ENCODE data around the gene CTDSP2.

Gene CTDSP2

GRCh38 chr12:57846577-57847319 is at the start of gene CTDSP2:
Gene CTDSP2 (minus strand): TSS chr12:57846729. CDS start chr12:57846435, 294 bp downstream.
- Histone ChIP-seq H3K36me3 (ENCODE audit: control insufficient read depth, insufficient read depth, low read length) (no peaks in the 10 kb centered on the region), H3K27me3 (ENCODE audit: control insufficient read depth, insufficient read depth, low read length) (peaks cover 7% of the 10 kb centered on the region), H3K9ac (ENCODE audit: low read length) (peak within 1 kb of the TSS; percentile 99), H3K9me3 (ENCODE audit: control insufficient read depth, low read length) (no peaks in the 10 kb centered on the region), H3K4me3 (ENCODE audit: low read length) (peak within 1 kb of the TSS; percentile 82), H3K4me1 (ENCODE audit: control insufficient read depth, insufficient read depth, low read length) (peaks cover 26% of the 10 kb centered on the region)

- no peaks in the 10 kb centered on the region for H3K36me3 ChIP-seq (ENCODE audit: control insufficient read depth, insufficient read depth, low read length)
- H3K27me3 ChIP-seq (ENCODE audit: control insufficient read depth, insufficient read depth, low read length): no peaks in the 10 kb centered on the region
- peaks cover 73% of the 10 kb centered on the region for H3K4me1 ChIP-seq (ENCODE audit: control insufficient read depth, insufficient read depth, low read length)
- H3K4me3 ChIP-seq (ENCODE audit: low read length): peak overlapping the region; percentile 64
- peak overlapping the region; percentile 83 for H3K9ac ChIP-seq (ENCODE audit: low read length)
- H3K9me3 ChIP-seq (ENCODE audit: control insufficient read depth, low read length): no peaks in the 10 kb centered on the region
These were observed 49.5 kb upstream of the CTDSP2 start for GRCh38 chr12:57896115-57896433.

GRCh38 chr12:57895389-57896114 is 49.0 kb upstream of the CTDSP2 start:
- Histone ChIP-seq H3K36me3 (ENCODE audit: control insufficient read depth, insufficient read depth, low read length) (no peaks in the 10 kb centered on the region), H3K9me3 (ENCODE audit: control insufficient read depth, low read length) (no peaks in the 10 kb centered on the region), H3K4me3 (ENCODE audit: low read length) (peak overlapping the region; percentile 64), H3K4me1 (ENCODE audit: control insufficient read depth, insufficient read depth, low read length) (peaks cover 77% of the 10 kb centered on the region), H3K27me3 (ENCODE audit: control insufficient read depth, insufficient read depth, low read length) (no peaks in the 10 kb centered on the region), H3K9ac (ENCODE audit: low read length) (peak overlapping the region; percentile 83)

GRCh38 chr12:57894399-57895292 is 48.1 kb upstream of the CTDSP2 start:
- H3K4me1 ChIP-seq (ENCODE audit: control insufficient read depth, insufficient read depth, low read length): peaks cover 86% of the 10 kb centered on the region
- H3K4me3 ChIP-seq (ENCODE audit: low read length): no peak overlapping the region
- no peaks in the 10 kb centered on the region for H3K36me3 ChIP-seq (ENCODE audit: control insufficient read depth, insufficient read depth, low read length)
- no peaks in the 10 kb centered on the region for H3K9me3 ChIP-seq (ENCODE audit: control insufficient read depth, low read length)
- no peaks in the 10 kb centered on the region for H3K27me3 ChIP-seq (ENCODE audit: control insufficient read depth, insufficient read depth, low read length)
- H3K9ac ChIP-seq (ENCODE audit: low read length): peak overlapping the region; percentile 73

GRCh38 chr12:57893431-57894353 is 47.2 kb upstream of the CTDSP2 start:
- H3K4me1 ChIP-seq (ENCODE audit: control insufficient read depth, insufficient read depth, low read length): peaks cover 89% of the 10 kb centered on the region

GRCh38 chr12:57892232-57892972 is 45.9 kb upstream of the CTDSP2 start:
- H3K9me3 ChIP-seq (ENCODE audit: control insufficient read depth, low read length): no peaks in the 10 kb centered on the region
- H3K9ac ChIP-seq (ENCODE audit: low read length): no peak overlapping the region
- H3K27me3 ChIP-seq (ENCODE audit: control insufficient read depth, insufficient read depth, low read length): no peaks in the 10 kb centered on the region
- peaks cover 89% of the 10 kb centered on the region for H3K4me1 ChIP-seq (ENCODE audit: control insufficient read depth, insufficient read depth, low read length)
- no peaks in the 10 kb centered on the region for H3K36me3 ChIP-seq (ENCODE audit: control insufficient read depth, insufficient read depth, low read length)
- no peak overlapping the region for H3K4me3 ChIP-seq (ENCODE audit: low read length)

More at GRCh38 chr12:57893431-57894353, 47.2 kb upstream of the CTDSP2 start:
- Histone ChIP-seq H3K36me3 (ENCODE audit: control insufficient read depth, insufficient read depth, low read length) (no peaks in the 10 kb centered on the region), H3K9ac (ENCODE audit: low read length) (peak overlapping the region; percentile 73), H3K4me3 (ENCODE audit: low read length) (no peak overlapping the region), H3K9me3 (ENCODE audit: control insufficient read depth, low read length) (no peaks in the 10 kb centered on the region), H3K27me3 (ENCODE audit: control insufficient read depth, insufficient read depth, low read length) (no peaks in the 10 kb centered on the region)

GRCh38 chr12:57891542-57892228 is 45.2 kb upstream of the CTDSP2 start:
- peaks cover 83% of the 10 kb centered on the region for H3K4me1 ChIP-seq (ENCODE audit: control insufficient read depth, insufficient read depth, low read length)

GRCh38 chr12:57890191-57891115 is 43.9 kb upstream of the CTDSP2 start:
- Histone ChIP-seq H3K9ac (ENCODE audit: low read length) (peak overlapping the region; percentile 62), H3K9me3 (ENCODE audit: control insufficient read depth, low read length) (no peaks in the 10 kb centered on the region), H3K4me3 (ENCODE audit: low read length) (no peak overlapping the region), H3K36me3 (ENCODE audit: control insufficient read depth, insufficient read depth, low read length) (no peaks in the 10 kb centered on the region), H3K4me1 (ENCODE audit: control insufficient read depth, insufficient read depth, low read length) (peaks cover 74% of the 10 kb centered on the region), H3K27me3 (ENCODE audit: control insufficient read depth, insufficient read depth, low read length) (no peaks in the 10 kb centered on the region)

More at GRCh38 chr12:57891542-57892228, 45.2 kb upstream of the CTDSP2 start:
- Histone ChIP-seq H3K36me3 (ENCODE audit: control insufficient read depth, insufficient read depth, low read length) (no peaks in the 10 kb centered on the region), H3K4me3 (ENCODE audit: low read length) (no peak overlapping the region), H3K9me3 (ENCODE audit: control insufficient read depth, low read length) (no peaks in the 10 kb centered on the region), H3K27me3 (ENCODE audit: control insufficient read depth, insufficient read depth, low read length) (no peaks in the 10 kb centered on the region), H3K9ac (ENCODE audit: low read length) (no peak overlapping the region)

GRCh38 chr12:57889500-57889989 is 43.0 kb upstream of the CTDSP2 start:
- Histone ChIP-seq H3K4me3 (ENCODE audit: low read length) (no peak overlapping the region), H3K9ac (ENCODE audit: low read length) (peak overlapping the region; percentile 62), H3K27me3 (ENCODE audit: control insufficient read depth, insufficient read depth, low read length) (no peaks in the 10 kb centered on the region), H3K4me1 (ENCODE audit: control insufficient read depth, insufficient read depth, low read length) (peaks cover 65% of the 10 kb centered on the region), H3K36me3 (ENCODE audit: control insufficient read depth, insufficient read depth, low read length) (no peaks in the 10 kb centered on the region), H3K9me3 (ENCODE audit: control insufficient read depth, low read length) (no peaks in the 10 kb centered on the region)

All from mucosa of stomach (tissue), 1 donor.